GM18858 (cell line): ENCODE measurements around the gene TBL1X.
"Not testable (repeated sequence)": the region's sequence is repeated elsewhere in the genome, so short reads cannot be mapped to it uniquely, and the experiment has no call there.

ENCODE experiments used
- ATAC-seq: cut with Tn5 transposase; IDR thresholded peaks from one replicate; pipeline ENCODE4 v1.9.1; 2021; ENCODE audit not compliant: unreplicated experiment

The TBL1X gene

GRCh38 chrX:9747644-9748043, 282.8 kb downstream of the TBL1X start:
- ATAC-seq = no peak

GRCh38 chrX:9749146-9749692, 284.4 kb downstream of the TBL1X start:
- no peak for ATAC-seq

GRCh38 chrX:9757366-9757765, 292.5 kb downstream of the TBL1X start:
- ATAC-seq = no peak

- no peak for ATAC-seq
These were observed 293.3 kb downstream of the TBL1X start for GRCh38 chrX:9758021-9758638.

DNA sequence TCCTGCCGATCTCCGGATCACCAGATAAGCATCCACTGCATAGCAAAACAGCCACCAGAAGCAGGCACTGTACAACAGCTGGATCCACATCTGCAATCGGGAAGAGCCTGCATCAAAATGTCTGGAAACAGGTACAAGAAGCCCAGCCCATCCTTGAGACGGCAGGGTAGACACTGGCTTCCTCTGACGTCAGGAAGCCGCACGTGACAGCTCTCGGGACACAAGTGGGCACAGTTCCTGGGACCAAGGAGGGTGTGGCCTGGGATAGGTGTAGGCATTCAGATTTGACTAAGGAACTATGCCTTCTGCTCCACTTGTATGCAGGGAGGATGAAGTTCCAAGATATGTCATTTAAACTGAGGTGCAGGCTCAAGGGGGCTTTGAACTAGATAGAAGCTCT, 294.5 kb downstream of the TBL1X start:
- no peak for ATAC-seq

- no peak for ATAC-seq
These were observed 300.3 kb downstream of the TBL1X start for GRCh38 chrX:9765072-9765736.

GRCh38 chrX:9765737-9766097, 300.9 kb downstream of the TBL1X start, which contains the start of gene GPR143:
TSS of gene GPR143 (minus strand) at chrX:9765847. CDS start at chrX:9765817, 30 bp downstream.
- ATAC-seq = no peak

- no peak for ATAC-seq
These were observed 302.5 kb downstream of the TBL1X start for GRCh38 chrX:9767375-9767774.

GRCh38 chrX:9768321-9768839, 303.5 kb downstream of the TBL1X start:
- not testable (repeated sequence) for ATAC-seq

- no peak for ATAC-seq
These were observed 305.5 kb downstream of the TBL1X start for GRCh38 chrX:9770319-9770718.

DNA sequence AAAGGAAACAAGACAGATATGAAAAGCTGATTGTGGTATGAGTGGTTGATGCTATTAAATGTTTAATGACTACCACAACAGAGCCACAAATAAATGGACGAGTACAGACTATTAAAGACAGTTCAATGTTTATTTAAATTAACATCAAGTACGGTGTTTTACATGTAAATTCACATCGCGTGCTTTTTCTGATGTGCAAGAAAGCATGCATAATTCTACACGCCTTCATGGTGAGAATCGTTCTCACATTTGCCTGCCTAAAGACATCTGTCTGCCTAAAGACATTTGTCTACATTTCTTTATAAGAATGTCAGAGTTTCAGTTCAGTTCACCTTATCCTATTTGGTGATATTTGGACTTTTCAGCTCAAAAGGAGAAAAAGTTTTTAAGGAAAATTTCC, 308.1 kb downstream of the TBL1X start:
- no peak for ATAC-seq

DNA sequence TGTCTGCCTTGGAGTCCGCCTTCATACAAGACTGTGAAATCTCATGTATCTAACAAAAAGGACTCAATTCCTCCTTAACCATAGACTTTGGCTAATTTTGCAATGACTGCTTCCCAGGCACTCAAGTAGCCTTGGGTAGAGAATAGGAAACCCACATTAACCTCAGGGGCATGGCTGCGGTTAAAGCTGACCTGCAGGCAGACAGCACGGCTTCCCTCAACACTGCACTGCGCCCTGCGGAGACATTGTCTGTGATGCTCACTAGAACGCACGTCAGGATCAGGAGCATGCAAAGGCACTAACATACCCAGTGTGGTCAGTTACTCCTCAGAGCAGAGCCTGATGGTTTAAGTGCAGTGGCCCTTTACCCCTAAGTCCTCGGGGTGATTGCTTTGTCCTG, 311.1 kb downstream of the TBL1X start:
- ATAC-seq = no peak

DNA sequence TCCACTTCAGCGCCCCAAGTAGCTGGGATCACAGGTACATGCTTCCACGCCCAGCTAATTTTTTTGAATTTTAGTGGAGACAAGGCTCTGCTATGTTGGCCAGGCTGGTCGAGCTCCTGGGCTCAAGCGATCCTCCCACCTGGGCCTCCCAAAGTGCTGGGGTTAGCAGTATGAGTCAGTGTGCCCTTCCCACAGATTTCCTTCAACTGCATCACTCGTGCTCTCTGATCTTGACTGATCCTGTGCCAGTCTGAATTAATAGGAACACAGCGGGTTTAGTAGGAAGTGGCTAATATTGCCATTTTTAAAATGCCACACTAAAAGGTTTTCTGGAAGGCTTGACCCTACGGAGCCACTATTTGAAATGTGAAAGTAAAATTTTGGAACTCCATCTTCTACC, 317.1 kb downstream of the TBL1X start:
- no peak for ATAC-seq

GRCh38 chrX:9784332-9784731, 319.5 kb downstream of the TBL1X start:
- no peak for ATAC-seq

GRCh38 chrX:9785254-9785943, 320.5 kb downstream of the TBL1X start:
- ATAC-seq = no peak

- no peak for ATAC-seq
These were observed 321.3 kb downstream of the TBL1X start, which contains the start of gene SHROOM2 for GRCh38 chrX:9785944-9786797. TSS of gene SHROOM2 (plus strand) at chrX:9786429. CDS start at chrX:9786546, 117 bp downstream.

DNA sequence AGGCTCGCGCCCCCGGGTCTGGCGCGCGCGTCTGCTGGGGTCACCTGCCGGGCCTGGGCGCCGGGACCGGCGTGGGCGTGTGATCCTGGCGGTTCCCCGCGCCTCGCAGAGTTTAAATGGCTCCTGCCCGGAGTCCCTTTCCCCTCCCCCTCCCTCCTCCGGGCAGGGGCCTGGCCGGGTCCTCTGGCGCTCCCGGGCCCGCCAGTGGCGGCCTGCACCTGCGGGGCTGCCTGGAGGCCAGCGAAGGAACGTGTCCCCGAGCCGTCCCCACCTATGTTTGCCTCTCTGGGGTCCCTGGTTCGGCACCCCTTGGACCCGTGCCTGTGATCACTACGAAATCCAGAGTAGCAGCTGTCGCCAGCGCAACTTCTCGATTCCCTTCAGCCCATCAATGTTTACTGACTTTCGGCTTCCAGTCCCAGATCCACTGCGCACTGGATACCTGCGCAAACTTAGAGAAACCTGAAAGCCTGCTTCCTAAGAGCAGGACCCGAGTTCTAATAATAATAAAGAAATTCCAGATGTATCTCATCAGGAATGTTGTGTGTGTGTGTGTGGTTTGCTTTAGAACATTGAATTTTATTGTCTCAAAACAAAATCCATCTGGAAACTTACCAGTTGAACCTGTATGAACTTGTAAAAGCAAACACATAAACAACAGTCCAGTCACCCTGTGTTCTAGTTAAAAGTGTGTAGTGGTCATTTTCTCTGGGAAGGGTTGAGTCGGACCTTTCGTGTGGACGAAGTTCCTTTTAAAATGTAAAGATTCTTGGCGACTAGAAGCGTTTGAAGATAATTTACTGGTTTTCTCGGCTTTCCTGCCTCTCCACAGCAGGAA, 322.2 kb downstream of the TBL1X start:
- no peak for ATAC-seq

DNA sequence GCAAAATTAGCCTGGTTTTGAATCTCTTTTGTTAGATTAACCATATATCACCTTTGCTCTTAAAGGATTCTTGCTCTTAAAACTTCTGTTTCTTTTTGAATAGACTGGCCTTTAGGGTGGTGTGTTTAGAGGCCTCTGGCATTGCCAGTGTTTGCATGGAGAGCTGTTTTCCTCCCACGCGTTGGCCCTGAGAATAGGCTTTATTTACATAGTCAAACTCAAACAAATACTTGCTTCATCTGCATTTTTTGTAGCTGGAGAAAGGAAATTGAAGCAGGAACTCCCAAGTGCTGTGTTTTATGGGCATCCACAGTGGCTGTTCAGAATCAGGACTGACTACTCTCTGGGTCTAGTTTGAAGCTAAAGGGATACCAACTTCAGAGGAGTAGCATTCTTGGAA, 324.1 kb downstream of the TBL1X start:
- ATAC-seq = no peak

DNA sequence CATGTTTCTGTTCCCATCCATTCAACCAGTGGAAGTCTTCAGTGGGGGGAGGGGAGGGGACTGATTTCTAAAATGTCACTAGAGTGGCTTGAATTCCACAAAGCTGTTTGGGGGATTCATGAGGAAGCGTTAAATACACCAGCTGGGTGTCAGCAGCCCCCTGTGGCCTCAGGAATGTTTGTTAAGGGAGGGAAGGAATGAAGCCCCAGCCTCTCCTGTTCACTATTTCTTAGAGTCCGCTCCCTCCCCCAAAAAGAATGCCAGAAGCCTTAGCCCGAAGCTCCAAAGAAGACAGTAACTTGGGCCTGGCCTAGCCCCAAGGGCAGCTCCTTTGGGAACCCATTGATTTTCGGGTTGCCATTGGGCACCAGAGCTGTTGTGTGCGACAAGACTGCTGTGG, 324.7 kb downstream of the TBL1X start:
- no peak for ATAC-seq
